DND-41 (cell line): ENCODE data around the gene RALA.
A peak's percentile ranks its signal among the peaks of the same experiment; 100 is the strongest.

Experiments
- ATAC-seq: fragments of 200-7000 bp; cut with Tn5 transposase; 3 replicates; pipeline ENCODE4 v1.9.1; 2021; ENCODE audit warnings: low read depth; ENCODE audit not compliant: insufficient read depth
- DNase-seq: peaks from one replicate; pipeline ENCODE4 v3.0.0-alpha.2; 2020
- H2AFZ ChIP-seq: 2 replicates; pipeline ENCODE4 v1.6.0; 2012; ENCODE audit warnings: low read depth, low read length
- H3K27ac ChIP-seq: 2 replicates; pipeline ENCODE4 v1.5.1; 2012; ENCODE audit warnings: low read length, inconsistent platforms
- H3K27me3 ChIP-seq: fragments of 200-600 bp; sonication (generic); 2 replicates; pipeline ENCODE4 v1.6.0; 2012; ENCODE audit warnings: low read length, mild to moderate bottlenecking, inconsistent platforms; ENCODE audit not compliant: insufficient read depth, poor library complexity
- H3K36me3 ChIP-seq: 2 replicates; pipeline ENCODE4 v1.5.1; 2012; ENCODE audit warnings: low read length, inconsistent platforms; ENCODE audit not compliant: insufficient read depth
- H3K4me1 ChIP-seq: 2 replicates; pipeline ENCODE4 v1.5.1; 2012; ENCODE audit warnings: mild to moderate bottlenecking, low read length; ENCODE audit not compliant: insufficient read depth
- H3K4me2 ChIP-seq: 2 replicates; pipeline ENCODE4 v1.6.0; 2012; ENCODE audit warnings: mild to moderate bottlenecking, moderate library complexity, low read length, inconsistent platforms; ENCODE audit not compliant: insufficient read depth
- H3K4me3 ChIP-seq, 2 experiments: fragments of 200-600 bp in 1 of 2; shearing (Covaris generic) in 1 of 2; 2 replicates each; pipeline ENCODE4 v1.5.1; 2012 to 2016; ENCODE audit warnings: inconsistent platforms in 2 of 2, low read length in 2 of 2, mild to moderate bottlenecking in 2 of 2, low read depth in 1 of 2, moderate library complexity in 1 of 2
- H3K79me2 ChIP-seq: 2 replicates; pipeline ENCODE4 v1.6.0; 2012; ENCODE audit warnings: low read length, inconsistent platforms; ENCODE audit not compliant: insufficient read depth
- H3K9ac ChIP-seq: 2 replicates; pipeline ENCODE4 v1.6.0; 2012; ENCODE audit warnings: low read depth, mild to moderate bottlenecking, inconsistent platforms, low read length, moderate library complexity
- H3K9me3 ChIP-seq: 2 replicates; pipeline ENCODE4 v1.5.1; 2012; ENCODE audit warnings: low read length, moderate library complexity, mild to moderate bottlenecking, inconsistent platforms; ENCODE audit not compliant: insufficient read depth, severe bottlenecking
- H4K20me1 ChIP-seq: 2 replicates; pipeline ENCODE4 v1.6.0; 2012; ENCODE audit warnings: low read length; ENCODE audit not compliant: insufficient read depth
- EZH2 ChIP-seq: IDR thresholded peaks from 3 replicates; pipeline ENCODE4 v1.6.1; 2012; ENCODE audit warnings: borderline replicate concordance, low read depth, mild to moderate bottlenecking, moderate library complexity, low read length, inconsistent platforms; ENCODE audit not compliant: severe bottlenecking
- TF ChIP-seq, protein P1 (sequence below): IDR thresholded peaks from 2 replicates; pipeline ENCODE4 v1.5.1; 2012; ENCODE audit warnings: borderline replicate concordance, low read length, moderate library complexity, mild to moderate bottlenecking; ENCODE audit not compliant: poor library complexity, severe bottlenecking; ENCODE audit errors: extremely low read depth

Gene RALA

DNA sequence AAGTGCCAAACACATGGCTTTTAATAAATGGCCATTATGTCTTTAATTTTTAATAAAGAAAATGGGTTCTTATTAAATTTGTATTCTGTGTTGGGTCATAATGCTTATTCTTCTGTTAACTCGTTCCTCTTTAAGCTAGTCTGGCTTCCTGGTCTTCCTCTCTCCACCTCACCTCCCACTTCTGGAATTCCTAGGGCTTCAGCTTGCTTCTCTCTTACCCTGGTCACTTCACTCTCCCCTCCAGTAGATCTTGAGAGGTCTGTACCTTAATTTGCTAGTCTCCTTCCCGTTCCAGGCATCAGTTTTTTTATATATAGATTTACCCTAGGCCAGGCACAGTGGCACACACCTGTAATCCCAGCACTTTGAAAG, 111.2 kb downstream of the RALA start:
- Histone ChIP-seq H3K36me3 (no peaks in the 10 kb centered on the region), H4K20me1 (no peaks in the 10 kb centered on the region), H3K4me2 (peak overlapping the region; percentile 72), H3K27ac (0 out of 2 replicates have a peak overlapping the region, but pooled peaks have one; percentile 25), H3K9me3 (no peaks in the 10 kb centered on the region), H3K4me1 (peaks cover 37% of the 10 kb centered on the region), H3K9ac (peak overlapping the region; percentile 18; the same call in 1 of the 2 replicates), H3K79me2 (peaks cover 22% of the 10 kb centered on the region), H3K4me3 (peak overlapping the region in 1 of 2 experiments; percentile 63; a peak in 3 of 4 replicates), H2AFZ (no peak overlapping the region), H3K27me3 (no peaks in the 10 kb centered on the region)
- no peak for TF ChIP-seq EZH2
- TF ChIP-seq, protein P1, sequence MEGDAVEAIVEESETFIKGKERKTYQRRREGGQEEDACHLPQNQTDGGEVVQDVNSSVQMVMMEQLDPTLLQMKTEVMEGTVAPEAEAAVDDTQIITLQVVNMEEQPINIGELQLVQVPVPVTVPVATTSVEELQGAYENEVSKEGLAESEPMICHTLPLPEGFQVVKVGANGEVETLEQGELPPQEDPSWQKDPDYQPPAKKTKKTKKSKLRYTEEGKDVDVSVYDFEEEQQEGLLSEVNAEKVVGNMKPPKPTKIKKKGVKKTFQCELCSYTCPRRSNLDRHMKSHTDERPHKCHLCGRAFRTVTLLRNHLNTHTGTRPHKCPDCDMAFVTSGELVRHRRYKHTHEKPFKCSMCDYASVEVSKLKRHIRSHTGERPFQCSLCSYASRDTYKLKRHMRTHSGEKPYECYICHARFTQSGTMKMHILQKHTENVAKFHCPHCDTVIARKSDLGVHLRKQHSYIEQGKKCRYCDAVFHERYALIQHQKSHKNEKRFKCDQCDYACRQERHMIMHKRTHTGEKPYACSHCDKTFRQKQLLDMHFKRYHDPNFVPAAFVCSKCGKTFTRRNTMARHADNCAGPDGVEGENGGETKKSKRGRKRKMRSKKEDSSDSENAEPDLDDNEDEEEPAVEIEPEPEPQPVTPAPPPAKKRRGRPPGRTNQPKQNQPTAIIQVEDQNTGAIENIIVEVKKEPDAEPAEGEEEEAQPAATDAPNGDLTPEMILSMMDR, result no peak
- no peak for ATAC-seq
- DNase-seq, result no peak

DNA sequence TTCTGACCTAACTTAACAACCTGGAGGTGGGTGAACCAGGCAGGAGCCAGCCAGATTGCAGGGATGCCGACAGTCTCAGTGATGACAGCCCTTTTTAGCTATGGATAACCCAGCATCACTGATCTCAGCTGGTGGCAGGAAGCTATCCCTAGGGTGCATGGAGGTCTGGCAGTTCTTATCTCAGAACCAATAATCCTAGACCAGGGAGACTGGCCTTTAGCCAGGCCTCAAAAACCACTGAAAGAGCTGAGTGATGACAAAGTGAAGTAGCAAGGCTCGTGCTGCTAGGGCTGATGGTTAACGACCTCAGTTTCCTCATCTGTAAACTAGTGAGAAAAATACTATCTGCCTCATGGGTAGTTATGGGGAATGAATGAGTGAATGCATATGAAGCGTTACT, 112.5 kb downstream of the RALA start:
- peaks cover 37% of the 10 kb centered on the region for H3K4me1 ChIP-seq
- H3K4me2 ChIP-seq, result peak overlapping the region; percentile 51
- peaks cover 22% of the 10 kb centered on the region for H3K79me2 ChIP-seq
- H3K9ac ChIP-seq, result no peak overlapping the region
- H3K4me3 ChIP-seq, result 0 out of 4 replicates have a peak overlapping the region, but pooled peaks of 1 of the 2 experiments have one; percentile 32
- no peaks in the 10 kb centered on the region for H3K9me3 ChIP-seq
- H3K27me3 ChIP-seq, result no peaks in the 10 kb centered on the region
- no peaks in the 10 kb centered on the region for H4K20me1 ChIP-seq
- H3K27ac ChIP-seq, result no peak overlapping the region
- H3K36me3 ChIP-seq, result no peaks in the 10 kb centered on the region
- TF ChIP-seq, protein P1, result no peak
- no peak for TF ChIP-seq EZH2
- H2AFZ ChIP-seq, result no peak overlapping the region
- DNase-seq, result no peak
- ATAC-seq, result no peak

DNA sequence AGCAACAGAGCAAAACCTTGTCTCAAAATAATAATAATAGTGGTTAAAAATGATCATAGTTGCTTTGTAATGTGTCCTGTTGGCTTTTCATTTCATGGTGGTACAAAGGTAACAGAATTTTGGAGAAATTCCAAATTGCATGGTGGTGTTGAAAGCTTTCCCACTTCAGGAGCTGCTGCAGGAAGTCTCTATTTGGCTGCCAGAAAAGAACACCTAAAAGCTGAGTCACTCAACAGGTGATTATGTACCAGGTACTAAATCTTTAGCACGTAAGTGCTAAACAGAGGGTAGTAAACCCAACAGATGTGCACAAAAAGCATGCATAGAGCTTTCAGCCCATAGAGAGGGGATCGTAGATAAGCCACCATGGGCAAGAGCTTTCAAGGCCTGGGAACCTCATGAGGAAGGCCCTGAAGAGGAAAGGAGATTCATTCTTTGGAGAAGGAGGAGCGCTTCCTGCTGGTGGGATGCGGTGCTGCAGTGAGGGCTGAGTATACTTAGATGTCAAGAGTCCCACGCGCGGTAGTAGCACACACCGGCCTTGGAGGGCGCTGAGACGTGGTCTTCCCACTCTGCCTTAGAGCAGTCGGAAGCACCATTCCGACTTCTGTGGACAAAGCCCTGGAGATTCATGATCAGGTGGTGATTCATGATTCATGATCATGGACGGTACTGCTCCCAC, 118.7 kb downstream of the RALA start:
- H3K27me3 ChIP-seq, result no peaks in the 10 kb centered on the region
- H3K4me3 ChIP-seq, result no peak overlapping the region
- peaks cover 2% of the 10 kb centered on the region; the same call in 1 of the 2 replicates for H3K79me2 ChIP-seq
- no peaks in the 10 kb centered on the region for H3K9me3 ChIP-seq
- H3K36me3 ChIP-seq, result 0 out of 2 replicates have a peak, but pooled peaks cover 5% of the 10 kb centered on the region
- TF ChIP-seq, protein P1, result peak; percentile 66
- TF ChIP-seq EZH2, result no peak
- 0 out of 2 replicates have a peak, but pooled peaks cover 3% of the 10 kb centered on the region for H4K20me1 ChIP-seq
- H2AFZ ChIP-seq, result no peak overlapping the region
- H3K27ac ChIP-seq, result no peak overlapping the region
- DNase-seq (peak; percentile 40), ATAC-seq (peak; percentile 65; the same call in 2 of the 3 replicates)
- no peaks in the 10 kb centered on the region for H3K4me1 ChIP-seq
- H3K4me2 ChIP-seq, result no peak overlapping the region
- no peak overlapping the region for H3K9ac ChIP-seq
